HL-60 (cell line): Measurements from ENCODE around the gene LEPROT.

Experiments used
- DNase-seq, 2 experiments: peaks; one replicate each; pipeline ENCODE4 v3.0.0-alpha.2; 2010 to 2020; ENCODE audit warnings: low read depth in 1 of 2, low spot score in 1 of 2
- H3K27ac ChIP-seq: fragments of 250-450 bp; sonication (Bioruptor Pico); replicated peaks from 2 replicates; pipeline ENCODE4 v1.5.1; 2020; ENCODE audit warnings: mild to moderate bottlenecking, moderate library complexity
- H3K27me3 ChIP-seq: fragments of 250-450 bp; sonication (Bioruptor Pico); 2 replicates; pipeline ENCODE4 v1.5.1; 2021; ENCODE audit warnings: mild to moderate bottlenecking, moderate library complexity; ENCODE audit not compliant: insufficient read depth, poor library complexity, severe bottlenecking
- H3K4me3 ChIP-seq: replicated peaks from 2 replicates; pipeline ENCODE4 v1.5.1; 2011; ENCODE audit warnings: mild to moderate bottlenecking, control low read depth, low read length; ENCODE audit not compliant: insufficient read depth
- CTCF ChIP-seq: IDR thresholded peaks from one replicate; pipeline ENCODE4 v1.5.1; 2011; ENCODE audit warnings: low read length, control low read depth, inconsistent platforms; ENCODE audit not compliant: insufficient read depth
- GABPA ChIP-seq: IDR thresholded peaks from 2 replicates; pipeline ENCODE4 v1.6.1; 2012; ENCODE audit warnings: low read depth
- POLR2AphosphoS5 ChIP-seq: IDR thresholded peaks from 2 replicates; pipeline ENCODE4 v1.6.1; 2012; ENCODE audit warnings: low read depth
- REST ChIP-seq: IDR thresholded peaks from 2 replicates; pipeline ENCODE4 v1.6.1; 2012; ENCODE audit warnings: low read depth; ENCODE audit not compliant: insufficient replicate concordance
- SPI1 ChIP-seq: IDR thresholded peaks from 2 replicates; pipeline ENCODE4 v1.6.1; 2012; ENCODE audit warnings: low read depth, mild to moderate bottlenecking, borderline replicate concordance

LEPROT gene

GRCh38 chr1:65431111-65431705, 10.7 kb downstream of the LEPROT start:
- no peak overlapping the region for H3K27ac ChIP-seq
- H3K27me3 ChIP-seq, result no peaks in the 10 kb centered on the region
- no peak overlapping the region for H3K4me3 ChIP-seq
- TF ChIP-seq CTCF (peak; percentile 20), SPI1 (no peak)
- peak in 1 of 2 experiments; percentile 9 for DNase-seq

- Histone ChIP-seq H3K4me3 (no peak overlapping the region), H3K27me3 (no peaks in the 10 kb centered on the region), H3K27ac (no peak overlapping the region)
- no peak for DNase-seq
- TF ChIP-seq GABPA, result no peak
- TF ChIP-seq POLR2AphosphoS5, result no peak
- no peak for TF ChIP-seq CTCF
- no peak for TF ChIP-seq REST
- TF ChIP-seq SPI1, result no peak
These were observed 12.4 kb downstream of the LEPROT start for GRCh38 chr1:65432918-65433317.

- Histone ChIP-seq H3K4me3 (no peak overlapping the region), H3K27ac (no peak overlapping the region), H3K27me3 (no peaks in the 10 kb centered on the region)
- no peak for DNase-seq
- TF ChIP-seq CTCF (no peak), REST (no peak), POLR2AphosphoS5 (no peak), GABPA (no peak), SPI1 (no peak)
These were observed 13.8 kb downstream of the LEPROT start for GRCh38 chr1:65434255-65434654.

- no peaks in the 10 kb centered on the region for H3K27me3 ChIP-seq
- no peak for TF ChIP-seq REST
- no peak for TF ChIP-seq POLR2AphosphoS5
- no peak for TF ChIP-seq SPI1
- TF ChIP-seq GABPA, result no peak
- no peak for TF ChIP-seq CTCF
- H3K27ac ChIP-seq, result no peak overlapping the region
- H3K4me3 ChIP-seq, result no peak overlapping the region
- DNase-seq, result no peak
These were observed 14.3 kb downstream of the LEPROT start for GRCh38 chr1:65434760-65435159.
